NCI-H2107 treated with DMSO at 0.1 percent for 48 hours (cell line): ENCODE measurements around the gene POLD2.

Experiments used
- DNase-seq: peaks from one replicate; lab custom pipeline; 2025; ENCODE audit not compliant: unreplicated experiment; lab: John Stamatoyannopoulos, UW

POLD2 gene

GRCh38 chr7:44066111-44066460 lies 57.3 kb downstream of the POLD2 start:
- DNase-seq, result no peak

GRCh38 chr7:44065431-44066110 lies 57.8 kb downstream of the POLD2 start, which contains the start of gene PGAM2:
Gene PGAM2 (minus strand): TSS chr7:44065567. CDS start chr7:44065529, 38 bp downstream.
- DNase-seq, result peak; percentile 16

GRCh38 chr7:44064791-44065430 lies 58.4 kb downstream of the POLD2 start:
- DNase-seq, result no peak
